ENCODE results near the gene APOOL. TPM values are rescaled to one million over a fixed set of nuclear protein-coding genes. Genes with fewer than 3 reads are reported as not detected.
A peak's percentile ranks its signal among the peaks of the same experiment; 100 is the strongest.

The APOOL gene
- total and polyA plus RNA-seq, 2 donors (not counting 1 experiment from before 2014, with no cell fraction given): 5.8 to 11.6 TPM

DNA sequence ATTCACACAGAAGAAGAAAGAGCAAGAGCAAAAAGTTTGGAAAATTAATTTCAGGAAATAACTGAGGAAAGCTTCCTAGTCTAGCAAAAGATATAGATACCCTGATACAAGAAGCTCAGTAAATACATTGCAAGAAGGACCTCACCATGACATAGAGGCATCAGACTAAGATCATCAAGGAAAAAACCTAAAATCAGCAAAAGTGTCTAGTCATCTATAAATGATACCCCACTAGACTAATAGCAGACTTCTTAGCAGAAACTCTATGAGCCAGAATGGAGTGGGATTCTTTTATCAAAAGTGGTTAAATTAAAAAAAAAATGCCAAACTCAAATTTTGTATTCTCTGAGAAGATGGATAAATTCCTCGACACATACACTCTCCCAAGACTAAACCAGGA, 10.5 kb upstream of the APOOL start:
- Histone ChIP-seq H3K4me2 (ENCODE audit: extremely low read depth, insufficient read depth, low read length) (no peak overlapping the region), H2AFZ (ENCODE audit: low read length) (no peak overlapping the region), H3K27ac (ENCODE audit: insufficient read depth, low read length) (no peak overlapping the region), H3K4me1 (ENCODE audit: control insufficient read depth, extremely low read depth, insufficient read depth, low read length) (no peaks in the 10 kb centered on the region), H4K20me1 (ENCODE audit: control insufficient read depth, extremely low read depth, insufficient read depth, low read length) (no peaks in the 10 kb centered on the region), H3K4me3 (replicated peaks in 1 of 4; ENCODE audit: control extremely low read depth in 1 of 4, insufficient read depth in 1 of 4, low read depth in 3 of 4, low read length in 4 of 4) (no peak overlapping the region), H3K79me2 (ENCODE audit: control insufficient read depth, insufficient read depth, low read length) (no peaks in the 10 kb centered on the region), H3K9ac (ENCODE audit: insufficient read depth, low read length) (no peak overlapping the region), H3K36me3 (ENCODE audit: control insufficient read depth, insufficient read depth, low read length) (no peaks in the 10 kb centered on the region), H3K27me3 (ENCODE audit: control insufficient read depth, insufficient read depth, low read length) (no peaks in the 10 kb centered on the region), H3K9me3 (ENCODE audit: control insufficient read depth, insufficient read depth, low read depth, low read length) (no peaks in the 10 kb centered on the region)
- DNase-seq (ENCODE audit: low read depth in 2 of 2): no peak
- TF ChIP-seq, protein P1, sequence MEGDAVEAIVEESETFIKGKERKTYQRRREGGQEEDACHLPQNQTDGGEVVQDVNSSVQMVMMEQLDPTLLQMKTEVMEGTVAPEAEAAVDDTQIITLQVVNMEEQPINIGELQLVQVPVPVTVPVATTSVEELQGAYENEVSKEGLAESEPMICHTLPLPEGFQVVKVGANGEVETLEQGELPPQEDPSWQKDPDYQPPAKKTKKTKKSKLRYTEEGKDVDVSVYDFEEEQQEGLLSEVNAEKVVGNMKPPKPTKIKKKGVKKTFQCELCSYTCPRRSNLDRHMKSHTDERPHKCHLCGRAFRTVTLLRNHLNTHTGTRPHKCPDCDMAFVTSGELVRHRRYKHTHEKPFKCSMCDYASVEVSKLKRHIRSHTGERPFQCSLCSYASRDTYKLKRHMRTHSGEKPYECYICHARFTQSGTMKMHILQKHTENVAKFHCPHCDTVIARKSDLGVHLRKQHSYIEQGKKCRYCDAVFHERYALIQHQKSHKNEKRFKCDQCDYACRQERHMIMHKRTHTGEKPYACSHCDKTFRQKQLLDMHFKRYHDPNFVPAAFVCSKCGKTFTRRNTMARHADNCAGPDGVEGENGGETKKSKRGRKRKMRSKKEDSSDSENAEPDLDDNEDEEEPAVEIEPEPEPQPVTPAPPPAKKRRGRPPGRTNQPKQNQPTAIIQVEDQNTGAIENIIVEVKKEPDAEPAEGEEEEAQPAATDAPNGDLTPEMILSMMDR (conservative IDR thresholded peaks at IDR 0.05 in 1 of 2, IDR thresholded peaks at IDR 0.05 in 1 of 2; ENCODE audit: low read depth in 1 of 2, low read length in 2 of 2): no peak
- TF ChIP-seq EZH2 (IDR thresholded peaks at IDR 0.05; ENCODE audit: low read length, missing control alignments): no peak

- TF ChIP-seq, protein P1 (conservative IDR thresholded peaks at IDR 0.05 in 1 of 2, IDR thresholded peaks at IDR 0.05 in 1 of 2; ENCODE audit: low read depth in 1 of 2, low read length in 2 of 2): no peak
- TF ChIP-seq EZH2 (IDR thresholded peaks at IDR 0.05; ENCODE audit: low read length, missing control alignments): no peak
- Histone ChIP-seq H2AFZ (ENCODE audit: low read length) (no peak overlapping the region), H3K4me2 (ENCODE audit: extremely low read depth, insufficient read depth, low read length) (no peak overlapping the region), H3K9ac (ENCODE audit: insufficient read depth, low read length) (no peak overlapping the region), H3K27me3 (ENCODE audit: control insufficient read depth, insufficient read depth, low read length) (no peaks in the 10 kb centered on the region), H3K27ac (ENCODE audit: insufficient read depth, low read length) (no peak overlapping the region), H3K79me2 (ENCODE audit: control insufficient read depth, insufficient read depth, low read length) (no peaks in the 10 kb centered on the region), H3K9me3 (ENCODE audit: control insufficient read depth, insufficient read depth, low read depth, low read length) (no peaks in the 10 kb centered on the region), H3K4me3 (replicated peaks in 1 of 4; ENCODE audit: control extremely low read depth in 1 of 4, insufficient read depth in 1 of 4, low read depth in 3 of 4, low read length in 4 of 4) (no peak overlapping the region), H3K36me3 (ENCODE audit: control insufficient read depth, insufficient read depth, low read length) (no peaks in the 10 kb centered on the region), H3K4me1 (ENCODE audit: control insufficient read depth, extremely low read depth, insufficient read depth, low read length) (no peaks in the 10 kb centered on the region), H4K20me1 (ENCODE audit: control insufficient read depth, extremely low read depth, insufficient read depth, low read length) (no peaks in the 10 kb centered on the region)
- no peak for DNase-seq (ENCODE audit: low read depth in 2 of 2)
These were observed 2.3 kb upstream of the APOOL start for GRCh38 chrX:85001344-85001743.

- Histone ChIP-seq H2AFZ (ENCODE audit: low read length) (peak overlapping the region; percentile 30), H3K79me2 (ENCODE audit: control insufficient read depth, insufficient read depth, low read length) (no peaks in the 10 kb centered on the region), H3K27ac (ENCODE audit: insufficient read depth, low read length) (peak overlapping the region; percentile 59), H3K27me3 (ENCODE audit: control insufficient read depth, insufficient read depth, low read length) (no peaks in the 10 kb centered on the region), H4K20me1 (ENCODE audit: control insufficient read depth, extremely low read depth, insufficient read depth, low read length) (no peaks in the 10 kb centered on the region), H3K4me1 (ENCODE audit: control insufficient read depth, extremely low read depth, insufficient read depth, low read length) (no peaks in the 10 kb centered on the region), H3K4me3 (replicated peaks in 1 of 4; ENCODE audit: control extremely low read depth in 1 of 4, insufficient read depth in 1 of 4, low read depth in 3 of 4, low read length in 4 of 4) (peak overlapping the region; percentile 53 to 97 (median 74)), H3K36me3 (ENCODE audit: control insufficient read depth, insufficient read depth, low read length) (no peaks in the 10 kb centered on the region), H3K9ac (ENCODE audit: insufficient read depth, low read length) (peak overlapping the region; percentile 69), H3K4me2 (ENCODE audit: extremely low read depth, insufficient read depth, low read length) (peak overlapping the region; percentile 66), H3K9me3 (ENCODE audit: control insufficient read depth, insufficient read depth, low read depth, low read length) (no peaks in the 10 kb centered on the region)
- TF ChIP-seq EZH2 (IDR thresholded peaks at IDR 0.05; ENCODE audit: low read length, missing control alignments): no peak
- TF ChIP-seq, protein P1 (conservative IDR thresholded peaks at IDR 0.05 in 1 of 2, IDR thresholded peaks at IDR 0.05 in 1 of 2; ENCODE audit: low read depth in 1 of 2, low read length in 2 of 2): no peak
- DNase-seq (ENCODE audit: low read depth in 2 of 2): peak; percentile 12 to 39
These were observed 578 bp downstream of the APOOL start for GRCh38 chrX:85004255-85004654.

All from fibroblast of lung (primary cell).